Stimulated activated CD8-positive, alpha-beta memory T cell treated with anti-CD3 and anti-CD28 coated beads, Interleukin-12 subunit alpha, Interleukin-12 subunit beta, amount 100 ng/mL, for 4 hours (primary cell): Measurements from ENCODE around the gene TRIAP1.

Experiments used
- DNase-seq: peaks from one replicate; pipeline ENCODE4 v3.0.0-alpha.2; 2020; ENCODE audit warnings: low read depth

Gene TRIAP1

DNA sequence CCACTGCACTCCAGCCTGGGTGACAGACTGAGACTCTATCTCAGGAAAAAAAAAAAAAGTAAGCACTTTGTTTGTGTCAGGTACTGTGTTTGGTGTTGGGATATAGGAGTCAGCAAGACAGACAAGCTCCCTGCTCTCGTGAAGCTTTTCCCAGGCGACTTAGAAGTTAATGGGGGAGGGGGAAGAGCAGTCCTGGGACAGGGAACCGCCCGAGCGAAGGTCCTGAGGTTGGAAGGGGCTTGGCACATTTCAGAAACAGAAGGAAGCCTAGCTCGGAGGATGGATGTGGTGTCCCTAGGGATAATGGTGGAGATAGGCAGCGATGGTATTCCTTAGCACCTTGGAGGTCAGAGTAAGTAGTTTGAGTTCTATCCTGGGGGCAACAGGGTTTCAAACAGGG, 16.8 kb downstream of the TRIAP1 start:
- no peak for DNase-seq

DNA sequence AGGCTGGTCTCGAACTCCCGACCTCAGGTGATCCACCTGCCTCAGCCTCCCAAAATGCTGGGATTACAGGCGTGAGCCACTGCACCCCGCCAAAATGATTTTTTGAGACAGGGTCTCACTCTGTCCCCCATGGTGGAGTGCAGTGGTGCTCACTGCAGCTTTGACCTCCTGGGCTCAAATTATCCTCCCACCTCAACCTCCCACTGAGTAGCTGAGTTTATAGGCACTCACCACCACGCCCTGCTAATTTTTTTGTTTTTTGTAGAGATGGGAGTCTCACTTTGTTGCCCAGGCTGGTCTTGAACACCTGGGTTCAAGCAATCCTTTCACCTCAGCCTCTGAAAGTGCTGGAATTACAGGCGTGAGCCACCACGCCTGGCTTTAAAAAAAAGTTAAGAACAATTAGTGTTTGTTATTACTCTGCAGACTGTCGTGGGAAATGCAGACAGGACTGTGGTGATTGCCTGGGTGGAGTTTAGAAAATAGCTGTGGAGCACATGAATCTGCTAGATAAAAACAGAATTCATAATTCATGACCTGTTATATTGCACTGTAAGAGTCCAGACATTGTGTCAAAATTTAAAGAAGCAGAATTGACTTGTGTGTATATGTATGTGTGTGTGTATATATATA, 17.5 kb downstream of the TRIAP1 start:
- no peak for DNase-seq

- no peak for DNase-seq
Measured at GRCh38 chr12:120425797-120426196, 20.4 kb downstream of the TRIAP1 start.

GRCh38 chr12:120422892-120423456, 23.2 kb downstream of the TRIAP1 start:
- no peak for DNase-seq

DNA sequence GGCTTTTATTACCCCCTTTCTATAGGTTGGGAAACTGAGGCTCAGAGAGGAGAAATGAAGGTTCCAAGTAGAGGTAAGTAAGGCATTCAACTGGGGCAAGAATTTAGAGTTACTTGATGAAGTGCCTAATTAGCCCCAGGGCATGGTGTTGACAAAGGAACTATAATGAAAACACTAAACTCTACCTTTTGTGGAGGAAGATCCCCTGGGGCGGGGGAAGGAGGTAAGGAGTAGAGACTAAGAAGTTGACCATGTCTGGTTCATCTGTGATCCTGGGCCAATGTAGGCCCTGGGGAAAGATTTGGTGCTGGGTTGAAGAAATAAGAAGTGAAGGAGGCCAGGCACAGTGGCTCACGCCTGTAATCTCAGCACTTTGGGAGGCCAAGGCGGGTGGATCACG, 24.5 kb downstream of the TRIAP1 start:
- DNase-seq = no peak

DNA sequence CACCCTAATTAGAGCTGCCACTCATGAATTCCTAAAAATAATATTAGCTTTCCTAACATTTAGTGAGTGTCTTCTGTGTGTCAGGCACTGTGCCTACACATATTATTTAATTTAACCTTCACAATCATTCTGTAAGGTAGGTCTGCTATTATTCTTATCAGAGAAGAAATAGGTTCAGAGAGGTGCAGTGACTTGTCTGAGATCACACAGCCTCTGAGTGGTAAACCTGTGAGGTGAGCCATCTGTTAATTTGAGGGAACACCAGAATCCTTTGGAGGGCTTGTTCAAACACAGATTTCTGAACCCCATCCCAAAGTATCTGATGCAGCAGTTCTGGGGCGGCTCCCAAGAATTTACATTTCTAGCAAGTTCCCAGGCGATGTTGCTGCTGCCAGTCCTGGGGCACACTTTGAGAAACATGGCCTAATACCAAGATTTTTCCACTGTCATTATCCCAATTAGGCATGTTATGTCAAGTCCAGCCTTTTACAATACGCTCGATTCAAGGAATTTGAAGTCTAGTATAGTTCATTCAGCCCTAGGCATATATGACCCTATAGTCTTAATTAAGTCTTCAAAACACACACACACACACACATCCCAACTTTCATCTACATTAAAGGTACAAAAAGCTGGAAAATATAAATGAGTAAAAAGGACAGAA, 28.1 kb downstream of the TRIAP1 start:
- DNase-seq = no peak

DNA sequence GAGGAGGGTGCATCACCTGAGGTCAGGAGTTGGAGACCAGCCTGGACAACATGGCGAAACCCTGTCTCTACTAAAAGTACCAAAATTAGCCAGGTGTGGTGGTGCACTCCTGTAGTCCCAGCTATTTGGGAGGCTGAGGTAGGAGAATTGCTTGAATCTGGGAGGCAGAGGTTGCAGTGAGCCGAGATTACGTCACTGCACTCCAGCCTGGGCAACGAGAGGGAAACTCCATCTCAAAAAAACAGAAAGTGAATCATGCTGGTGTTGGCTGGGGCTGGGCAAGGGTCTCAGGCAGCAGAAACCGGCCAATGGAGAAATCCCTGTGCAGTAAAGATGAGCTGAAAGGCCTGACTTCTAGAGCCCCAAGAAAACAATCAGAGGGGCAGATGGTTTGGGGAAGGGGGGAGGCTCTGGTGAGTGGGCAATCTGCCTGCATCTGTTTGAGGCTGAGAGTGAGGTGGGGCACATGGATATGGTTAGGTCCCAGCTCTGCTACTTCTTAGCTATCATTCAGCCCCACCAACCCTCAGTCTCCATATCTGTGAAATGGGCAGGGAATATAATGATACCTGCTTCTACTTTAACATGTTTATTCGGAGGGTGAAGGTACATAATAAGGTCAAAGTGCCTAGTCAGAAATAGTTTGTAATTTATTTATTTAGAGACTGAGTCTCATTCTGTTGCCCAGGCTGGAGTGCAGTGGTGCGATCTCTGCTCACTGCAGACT, 29.5 kb downstream of the TRIAP1 start:
- no peak for DNase-seq

DNA sequence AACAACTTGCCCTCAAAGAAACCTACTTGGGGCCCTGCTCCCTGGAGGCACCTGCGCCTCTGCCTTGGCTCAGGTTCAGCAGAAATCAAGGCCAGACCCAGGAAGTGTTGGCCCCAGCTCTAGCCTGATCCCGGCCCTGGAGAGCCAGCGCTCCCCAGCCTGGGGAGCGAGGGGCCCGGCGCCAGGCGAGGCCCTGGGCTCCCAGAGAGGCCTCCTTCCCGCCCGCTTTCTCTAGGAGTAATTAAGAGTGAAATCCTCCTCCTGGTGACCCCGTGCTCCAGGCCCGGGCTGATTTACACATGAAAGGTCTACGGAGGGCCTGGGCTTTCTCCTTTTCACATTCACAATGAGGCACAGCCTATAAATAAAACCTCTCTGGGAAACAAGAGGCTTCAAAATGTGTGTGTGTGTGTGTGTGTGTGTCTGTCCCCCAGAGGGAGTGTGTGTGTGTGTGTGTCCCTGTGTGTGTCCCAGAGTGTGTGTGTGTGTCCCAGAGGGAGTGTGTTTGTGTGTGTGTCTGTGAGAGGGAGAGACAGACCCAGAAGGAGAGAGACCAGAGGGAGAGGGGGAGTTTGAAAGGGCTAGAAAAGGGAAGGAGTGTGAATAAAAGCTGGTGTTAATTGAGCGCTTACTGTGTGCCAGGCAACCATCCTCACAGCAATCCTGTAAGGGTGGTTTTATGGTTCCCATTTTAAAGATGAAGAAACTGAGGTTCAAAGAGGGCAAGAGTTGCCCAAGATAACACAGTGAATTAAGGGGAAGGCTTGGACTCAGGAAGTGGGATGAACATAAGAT, 32.1 kb downstream of the TRIAP1 start:
- DNase-seq = no peak

DNA sequence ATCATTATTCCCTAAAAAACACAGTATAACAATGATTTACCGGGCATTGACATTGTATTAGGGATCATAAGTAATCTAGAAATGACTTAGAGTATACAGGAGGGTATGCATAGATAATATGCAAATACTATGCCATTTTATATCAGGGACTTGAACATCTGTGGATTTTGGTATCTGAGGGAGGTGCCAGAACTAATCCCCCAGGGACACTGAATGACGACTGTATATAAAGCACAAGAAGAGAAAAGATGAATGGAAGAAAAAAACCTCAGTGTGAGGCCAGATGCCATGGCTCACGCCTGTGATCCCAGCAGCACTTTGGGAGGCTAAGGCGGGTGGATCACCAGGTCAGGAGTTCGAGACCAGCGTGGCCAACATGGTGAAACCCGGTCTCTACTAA, 33.8 kb downstream of the TRIAP1 start:
- no peak for DNase-seq

DNA sequence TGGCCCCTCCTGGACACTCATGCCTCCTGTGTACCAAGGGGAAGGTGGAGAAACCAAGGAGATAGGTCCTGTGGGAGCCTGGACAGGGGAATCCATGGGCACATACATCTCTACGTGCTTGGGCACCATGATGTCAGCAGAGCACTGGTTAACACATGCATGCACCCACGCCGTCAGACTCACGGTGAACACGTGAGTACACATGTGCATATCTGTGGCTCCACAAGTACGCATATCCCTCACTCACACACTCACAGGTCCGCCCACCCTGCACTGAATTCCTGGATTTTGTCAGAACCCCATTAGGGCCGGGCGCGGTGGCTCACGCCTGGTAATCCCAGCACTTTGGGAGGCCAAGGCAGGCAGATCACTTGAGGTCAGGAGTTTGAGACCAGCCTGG, 37.4 kb downstream of the TRIAP1 start:
- DNase-seq = no peak

DNA sequence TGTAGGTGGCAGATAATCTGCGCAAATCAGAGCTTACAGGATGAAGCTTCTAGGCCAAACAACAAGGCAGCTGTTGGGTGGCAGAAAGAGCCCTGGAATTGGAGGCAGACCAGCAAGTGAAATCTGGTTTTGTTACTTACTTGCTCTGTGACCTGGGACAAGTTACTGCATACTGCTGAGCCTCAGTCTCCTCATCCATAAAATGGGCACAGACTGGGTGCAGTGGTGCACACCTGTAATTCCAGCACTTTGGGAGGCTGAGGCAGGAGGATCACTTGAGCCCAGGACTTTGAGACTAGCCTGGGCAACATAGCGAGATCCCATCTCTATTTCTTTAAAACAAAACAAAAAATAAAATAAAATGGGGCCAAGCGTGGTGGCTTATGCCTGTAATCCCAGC, 39.6 kb downstream of the TRIAP1 start:
- DNase-seq = no peak

DNA sequence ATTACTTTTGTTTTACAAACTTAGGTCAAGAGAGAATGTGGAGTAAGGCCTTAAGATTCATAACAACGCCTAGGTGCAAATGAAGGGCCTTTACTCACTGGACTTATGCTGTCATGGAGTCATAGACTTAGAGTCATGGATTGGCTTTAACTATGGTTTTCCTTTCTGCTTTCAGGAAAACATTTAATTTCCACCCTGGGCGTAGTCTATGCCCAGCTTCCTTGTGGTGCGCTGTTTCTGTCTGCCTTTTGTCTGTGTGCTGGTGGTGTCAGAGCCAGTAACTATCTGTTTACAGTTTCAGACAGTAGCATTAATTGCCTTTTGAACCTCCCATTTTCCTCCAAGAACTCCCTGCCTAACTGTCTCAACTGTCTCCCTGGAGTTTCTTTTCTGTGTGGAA, 40.1 kb downstream of the TRIAP1 start:
- no peak for DNase-seq

DNA sequence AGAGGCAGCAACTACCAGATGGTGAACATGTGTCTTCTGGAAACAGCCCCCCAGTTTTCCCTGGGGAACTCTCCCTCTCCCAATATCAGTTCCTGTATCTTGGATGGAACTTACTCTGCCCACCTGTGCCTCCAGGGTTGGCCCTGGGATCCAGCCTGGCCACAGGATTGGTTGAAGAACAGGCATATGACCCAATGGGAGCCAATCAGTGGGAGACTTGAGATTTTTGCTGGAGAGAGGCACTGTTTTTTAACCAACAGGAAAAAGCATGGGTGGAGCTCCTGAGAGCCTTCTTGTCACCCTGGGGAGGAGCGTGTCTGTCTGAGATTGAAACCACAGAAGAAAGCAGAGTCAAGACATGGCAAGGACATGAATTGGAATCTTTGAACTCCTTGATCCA, 41.9 kb downstream of the TRIAP1 start:
- DNase-seq = no peak

DNA sequence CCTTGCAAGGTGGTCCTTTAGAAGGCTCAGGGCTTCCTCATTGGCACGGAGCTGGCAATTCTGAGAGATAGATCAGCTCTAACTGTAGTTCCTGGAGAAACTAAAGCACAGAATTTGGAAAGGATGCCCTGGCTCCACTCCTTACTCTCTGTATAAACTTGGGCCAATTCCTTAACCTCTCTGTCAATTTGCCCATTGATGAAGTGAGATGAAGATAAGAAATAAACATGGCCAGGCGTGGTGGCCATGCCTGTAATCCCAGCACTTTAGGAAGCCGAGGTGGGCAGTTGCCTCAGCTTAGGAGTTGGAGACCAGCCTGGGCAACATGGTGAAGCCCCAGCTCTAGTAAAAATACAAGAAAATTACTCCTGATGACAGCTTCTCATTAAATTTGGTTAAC, 42.3 kb downstream of the TRIAP1 start:
- DNase-seq = no peak

- no peak for DNase-seq
Measured at GRCh38 chr12:120402217-120402616, 44.0 kb downstream of the TRIAP1 start.

GRCh38 chr12:120399531-120399930, 46.7 kb downstream of the TRIAP1 start:
- DNase-seq = no peak

- DNase-seq = no peak
Measured at GRCh38 chr12:120397824-120398540, 48.2 kb downstream of the TRIAP1 start.

DNA sequence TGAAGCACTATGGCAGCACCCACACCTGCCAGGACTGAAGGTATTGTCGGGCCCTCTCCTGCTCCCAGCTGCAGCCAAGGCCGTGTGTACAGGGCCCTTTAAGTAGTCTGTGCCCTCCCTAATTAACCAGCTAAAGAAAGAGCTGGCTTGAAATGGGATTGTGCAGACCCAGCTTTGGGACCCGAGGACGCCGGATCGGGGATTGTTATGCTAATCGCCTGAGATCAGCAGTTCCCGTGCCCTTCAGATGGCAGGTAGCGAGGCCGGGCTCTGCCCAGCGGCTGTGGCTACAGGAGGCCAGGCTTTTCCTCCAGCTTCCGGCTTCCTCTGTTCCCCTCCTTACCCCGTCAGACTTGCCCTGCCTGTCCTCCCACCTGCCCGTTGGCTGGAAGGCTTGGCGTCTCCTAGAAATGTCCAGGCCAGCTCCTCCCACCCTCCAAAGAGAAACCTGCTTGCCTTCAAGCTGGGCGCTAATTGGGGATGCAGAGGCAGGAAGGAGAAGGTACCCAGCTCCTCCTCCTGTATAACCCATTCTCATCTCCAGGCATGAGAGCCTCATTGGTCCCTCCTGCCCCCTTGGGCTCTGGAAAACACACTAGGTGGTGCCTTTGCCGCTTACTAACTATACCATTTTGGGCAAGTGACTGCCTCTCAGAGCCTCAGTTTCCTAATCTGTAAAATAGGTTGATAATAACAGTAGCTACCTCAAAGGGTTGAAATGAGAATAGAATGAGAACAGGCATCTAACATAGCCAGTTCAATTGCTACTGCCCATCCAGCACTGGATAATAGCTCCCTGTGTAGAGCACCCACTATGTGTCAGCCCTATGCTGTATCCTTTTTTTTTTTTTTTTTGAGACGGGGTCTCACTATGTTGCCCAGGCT, 51.5 kb downstream of the TRIAP1 start:
- DNase-seq = no peak
